GM21529 (cell line): ENCODE results near the gene ZNF722.
"Not testable (repeated sequence)": the region's sequence is repeated elsewhere in the genome, so short reads cannot be mapped to it uniquely, and the experiment has no call there.

ENCODE experiments used
- ATAC-seq: cut with Tn5 transposase; IDR thresholded peaks from one replicate; pipeline ENCODE4 v1.9.1; 2021; ENCODE audit not compliant: unreplicated experiment

Gene ZNF722

GRCh38 chr7:63998549-63998948 is at the start of gene ZNF722:
TSS of gene ZNF722 (plus strand) at chr7:63998849. CDS start at chr7:63998962, 113 bp downstream.
- no peak for ATAC-seq

- ATAC-seq, result no peak
Measured at GRCh38 chr7:63953181-63953580, 45.5 kb upstream of the ZNF722 start.

GRCh38 chr7:63968629-63969028 is 30.0 kb upstream of the ZNF722 start:
- no peak for ATAC-seq

GRCh38 chr7:64015496-64015895 is 16.8 kb downstream of the ZNF722 start:
- ATAC-seq, result not testable (repeated sequence)

GRCh38 chr7:64035388-64035787 is 36.7 kb downstream of the ZNF722 start:
- no peak for ATAC-seq

- ATAC-seq, result no peak
Measured at GRCh38 chr7:64037095-64037494, 38.4 kb downstream of the ZNF722 start.

GRCh38 chr7:64045301-64046040 is 46.8 kb downstream of the ZNF722 start, which contains the start of gene ZNF727:
TSS of gene ZNF727 (plus strand) at chr7:64045434. CDS start at chr7:64045622, 188 bp downstream.
- no peak for ATAC-seq

GRCh38 chr7:64046041-64046389 is 47.4 kb downstream of the ZNF722 start:
- ATAC-seq, result no peak
